Astrocyte (in vitro differentiated cells and primary cell): ENCODE measurements around the gene L3MBTL2.

Source experiments
- CTCF ChIP-seq: IDR thresholded peaks from 2 replicates; pipeline ENCODE4 v1.5.1; 2011; ENCODE audit warnings: low read depth, mild to moderate bottlenecking, inconsistent platforms, low read length, moderate library complexity; ENCODE audit not compliant: insufficient read depth
- EZH2 ChIP-seq: IDR thresholded peaks from 2 replicates; pipeline ENCODE4 v1.6.1; 2012; ENCODE audit warnings: mild to moderate bottlenecking, low read length, inconsistent platforms; ENCODE audit not compliant: insufficient read depth

GRCh38 chr22:41257696-41258095 lies 52.6 kb downstream of the L3MBTL2 start:
- TF ChIP-seq CTCF (no peak), EZH2 (no peak)
